Panc1 (cell line): ENCODE measurements around the gene GPRIN3. TPM values are rescaled to one million over a fixed set of nuclear protein-coding genes. Genes with fewer than 3 reads are reported as not detected.

ENCODE experiments used
- ATAC-seq: fragments of 200-7000 bp; cut with Tn5 transposase; 2 replicates; pipeline ENCODE4 v1.9.1; 2020; ENCODE audit warnings: mild to moderate bottlenecking, moderate library complexity
- BruUV-seq: library from RNA; stranded (reverse); fragments of 400-500 nt; replicated peaks from 2 replicates; lab custom pipeline; 2021; lab: Mats Ljungman, UMichigan
- CTCF ChIA-PET: fragments of 300-600 bp; sonication (Branson Sonifier 250); formaldehyde crosslinking; loops from one replicate; lab custom pipeline; 2022; ENCODE audit warnings: antibody characterized with exemption; lab: Charles Lee
- POLR2A ChIA-PET: fragments of 300-600 bp; sonication (Branson Sonifier 250); formaldehyde crosslinking; loops from one replicate; lab custom pipeline; 2022; ENCODE audit warnings: antibody characterized with exemption; lab: Charles Lee
- DNase-seq: peaks from one replicate; pipeline ENCODE4 v3.0.0-alpha.2; 2010; ENCODE audit warnings: low read depth, low spot score
- H3K27ac ChIP-seq: 2 replicates; pipeline ENCODE4 v1.5.1; 2011; ENCODE audit warnings: mild to moderate bottlenecking, low read length, inconsistent platforms
- H3K27me3 ChIP-seq: fragments of 200-500 bp; sonication (Bioruptor generic); 2 replicates; pipeline ENCODE4 v1.6.0; 2014; ENCODE audit warnings: low read length, inconsistent platforms; ENCODE audit not compliant: control insufficient read depth, insufficient read depth
- H3K36me3 ChIP-seq: fragments of 200-500 bp; sonication (Bioruptor generic); 2 replicates; pipeline ENCODE4 v1.5.1; 2014; ENCODE audit warnings: inconsistent platforms, mild to moderate bottlenecking, low read length, moderate library complexity; ENCODE audit not compliant: control insufficient read depth, insufficient read depth
- H3K4me1 ChIP-seq: 2 replicates; pipeline ENCODE4 v1.5.1; 2011; ENCODE audit warnings: inconsistent platforms, mild to moderate bottlenecking, low read length, moderate library complexity; ENCODE audit not compliant: control insufficient read depth, insufficient read depth
- H3K4me3 ChIP-seq, 2 experiments: 2 replicates each; pipeline ENCODE4 v1.5.1; 2011 to 2012; ENCODE audit warnings: low read depth in 2 of 2, low read length in 2 of 2, mild to moderate bottlenecking in 2 of 2, inconsistent platforms in 1 of 2, moderate library complexity in 1 of 2
- H3K9me3 ChIP-seq: fragments of 200-500 bp; sonication (Bioruptor generic); 2 replicates; pipeline ENCODE4 v1.5.1; 2014; ENCODE audit warnings: low read depth, mild to moderate bottlenecking, inconsistent platforms, low read length, moderate library complexity; ENCODE audit not compliant: control insufficient read depth, insufficient read depth
- CTCF ChIP-seq: fragments of 450-650 bp; IDR thresholded peaks from 2 replicates; pipeline ENCODE4 v1.5.1; 2017; ENCODE audit warnings: mild to moderate bottlenecking
- POLR2AphosphoS5 ChIP-seq: IDR thresholded peaks from 2 replicates; pipeline ENCODE4 v1.6.1; 2012; ENCODE audit warnings: mild to moderate bottlenecking, low read depth, low read length, moderate library complexity
- REST ChIP-seq, 2 experiments: IDR thresholded peaks; 2 replicates each; pipeline ENCODE4 v1.6.1; 2011 to 2012; ENCODE audit warnings: low read depth in 2 of 2, control low read depth in 1 of 2, low read length in 1 of 2, mild to moderate bottlenecking in 1 of 2, moderate library complexity in 1 of 2; ENCODE audit not compliant: insufficient read depth in 1 of 2
- SIN3A ChIP-seq: IDR thresholded peaks from 2 replicates; pipeline ENCODE4 v1.6.1; 2012; ENCODE audit warnings: low read depth, mild to moderate bottlenecking, low read length, moderate library complexity, borderline replicate concordance; ENCODE audit not compliant: insufficient read depth
- TCF7L2 ChIP-seq: IDR thresholded peaks from 2 replicates; pipeline ENCODE4 v1.6.1; 2011; ENCODE audit warnings: mild to moderate bottlenecking, low read depth, low read length, inconsistent platforms
- in situ Hi-C: cut with HindIII; loops from 2 replicates; pipeline ENCODE4 v1.10.0; 2016; ENCODE audit warnings: low sequenced_read_pairs, low pct_unique_long_range_greater_than_20kb
- intact Hi-C: fragments of 100-400 bp; cut with micrococcal nuclease; formaldehyde crosslinking; loops from one replicate; pipeline ENCODE4 v1.10.0; 2022; ENCODE audit not compliant: unreplicated experiment
- total RNA-seq: library from RNA; stranded (reverse); gene quantifications from one replicate; pipeline ENCODE4 v1.2.1, GENCODE V29; 2021; ENCODE audit not compliant: unreplicated experiment

GPRIN3 gene
- total RNA-seq, 1 experiment from 2014 or later = 0.03 TPM

- H3K27ac ChIP-seq = no peak overlapping the region
- POLR2A ChIA-PET = no interaction called here
- CTCF ChIA-PET = no interaction called here
- no peaks in the 10 kb centered on the region for H3K27me3 ChIP-seq
- in situ Hi-C loops (no loop called here), intact Hi-C loops (no loop called here)
- H3K4me3 ChIP-seq = no peak overlapping the region
- BruUV-seq = no TSS peak
- TF ChIP-seq CTCF (no peak), POLR2AphosphoS5 (no peak), SIN3A (no peak), TCF7L2 (no peak), REST (IDR thresholded peaks at IDR 0.05; ENCODE audit: insufficient read depth in 1 of 2, low read depth in 2 of 2, low read length in 1 of 2) (no peak)
- no peaks in the 10 kb centered on the region for H3K9me3 ChIP-seq
- H3K36me3 ChIP-seq = no peaks in the 10 kb centered on the region
- H3K4me1 ChIP-seq = no peaks in the 10 kb centered on the region
- DNase-seq (no peak), ATAC-seq (no peak)
Measured at GRCh38 chr4:89352541-89352940, 44.9 kb upstream of the GPRIN3 start.

GRCh38 chr4:89351201-89351600, 43.6 kb upstream of the GPRIN3 start:
- in situ Hi-C loops = no loop called here

More at GRCh38 chr4:89351201-89351600, 43.6 kb upstream of the GPRIN3 start:
- ChIA-PET POLR2A (no interaction called here), CTCF (no interaction called here)
- no peak overlapping the region for H3K27ac ChIP-seq
- no peaks in the 10 kb centered on the region for H3K4me1 ChIP-seq
- H3K9me3 ChIP-seq = no peaks in the 10 kb centered on the region
- no peaks in the 10 kb centered on the region for H3K36me3 ChIP-seq
- ATAC-seq (no peak), DNase-seq (no peak)
- no peak overlapping the region for H3K4me3 ChIP-seq
- BruUV-seq = no TSS peak
- no peaks in the 10 kb centered on the region for H3K27me3 ChIP-seq
- intact Hi-C loops = no loop called here
- no peak for TF ChIP-seq SIN3A
- TF ChIP-seq TCF7L2 = no peak
- no peak for TF ChIP-seq POLR2AphosphoS5
- TF ChIP-seq REST (IDR thresholded peaks at IDR 0.05; ENCODE audit: insufficient read depth in 1 of 2, low read depth in 2 of 2, low read length in 1 of 2) = no peak
- TF ChIP-seq CTCF = no peak
